Heart right ventricle (tissue), 16 donors: ENCODE data around the gene MESD. TPM values are rescaled to one million over a fixed set of nuclear protein-coding genes. Genes with fewer than 3 reads are reported as not detected.

Source experiments
- ATAC-seq, 8 donors: fragments of 200-7000 bp; cut with Tn5 transposase; one replicate each; pipeline ENCODE4 v1.9.1; 2020; ENCODE audit warnings: mild to moderate bottlenecking in 8 of 8, moderate library complexity in 8 of 8, moderate number of reproducible peaks in 1 of 8
- DNase-seq, 2 donors: peaks; one replicate each; pipeline ENCODE4 v3.0.0-alpha.2; 2020
- H3K27ac ChIP-seq, 10 donors: fragments of 200-600 bp; sonication (generic) in 2 of 10; one replicate each; pipeline versions ENCODE4 v1.5.0 to v1.8.0; 2020 to 2022; ENCODE audit warnings: mild to moderate bottlenecking in 3 of 10
- H3K27me3 ChIP-seq, 7 donors: fragments of 200-600 bp; one replicate each; pipeline ENCODE4 v1.8.0; 2021 to 2022; ENCODE audit warnings: mild to moderate bottlenecking in 2 of 7
- H3K36me3 ChIP-seq, 9 donors: fragments of 200-600 bp; sonication (generic) in 1 of 9; one replicate each; pipeline versions ENCODE4 v1.5.0 to v1.8.0; 2020 to 2022; ENCODE audit warnings: mild to moderate bottlenecking in 2 of 9
- H3K4me1 ChIP-seq, 9 donors: fragments of 200-600 bp; sonication (generic) in 1 of 9; one replicate each; pipeline versions ENCODE4 v1.5.0 to v1.8.0; 2020 to 2022; ENCODE audit warnings: mild to moderate bottlenecking in 4 of 9
- H3K4me3 ChIP-seq, 10 donors: fragments of 200-600 bp; sonication (generic) in 2 of 10; one replicate each; pipeline versions ENCODE4 v1.5.0 to v1.8.0; 2020 to 2022; ENCODE audit warnings: mild to moderate bottlenecking in 7 of 10, moderate library complexity in 2 of 10
- H3K9me3 ChIP-seq, 11 donors: fragments of 200-600 bp in 10 of 11; sonication (generic) in 2 of 11; one replicate each; pipeline versions ENCODE4 v1.5.0 to v1.8.0; 2013 to 2022; ENCODE audit warnings: mild to moderate bottlenecking in 2 of 11, control low read depth in 1 of 11, moderate library complexity in 1 of 11
- WGBS, 2 donors: extraction: QIAGEN DNeasy Blood & Tissue Kit; methylation state at CpG; one replicate each; pipeline ENCODE4 v1.1.7; 2013; ENCODE audit warnings: inconsistent platforms in 1 of 2; 5-methylcytosine and 5-hydroxymethylcytosine counted together
- intact Hi-C, 10 donors: fragments of 100-400 bp; cut with DNase I; formaldehyde crosslinking; loops; one replicate each; pipeline versions ENCODE4 v1.11.1 to v1.14.2; 2022
- polyA plus RNA-seq, 2 donors: library from polyadenylated mRNA; stranded (reverse); fragments of 200-250 nt; gene quantifications; one replicate each; pipeline ENCODE4 v1.2.3, GENCODE V29; 2013
- total RNA-seq, 10 donors: library from RNA; stranded (reverse); fragmentation: NEBNext Ultra II Directional in 3 of 10; extraction: Animal tissue kit (Norgen Biotek cat#: 25700) in 3 of 10; gene quantifications; one replicate each; pipeline versions ENCODE4 v1.2.1 to v1.2.4, GENCODE V29; 2021 to 2023
- TF ChIP-seq, protein P1 (sequence below), 9 donors: fragments of 200-600 bp; sonication (generic) in 2 of 9; IDR thresholded peaks; one replicate each; pipeline versions ENCODE4 v1.5.0 to v1.8.0; 2021 to 2022; ENCODE audit warnings: antibody characterized with exemption in 9 of 9, mild to moderate bottlenecking in 5 of 9, moderate library complexity in 1 of 9
- donor health status: Arrhythmogenic right ventricular cardiomyopathy.
- donor health status: ischemic (EF 13 %, LVEDD 7.1; RV severe dilation, severe dysfunction).
- donor health status: healthy with polysubstance abuse.
- donor health status: DM: no; HTN: yes; CAD: no.
- donor health status: DM: no; HTN: no; CAD: no.
- donor health status: ischemic (EF 25% LVEDD 6.9; RV normal size, moderate dysfunction).
- donor health status: ischemic (EF 25% LVEDD 5.7; RV mildly dilated, moderate dysfunction).
- donor health status: healthy.
- donor health status: DM: yes; HTN: yes; CAD: no.
- donor health status: Ischemic cardiomyopathy.
- donor health status: ischemic (EF 35%, LVEDD 5.7; RV mildly dilated, moderate dysfunction).
- donor health status: nonischemic (EF 11% LVEDD 7.7; RV severe dilation, severe dysfunction).
- donor health status: DM: yes; HTN: yes; CAD: no.
- donor health status: PGD.
- donor health status: ischemic (EF 29% LVEDD 5.4; RV normal size, mild dysfunction).
- donor health status: nonischemic (EF 23%, LVEDD 6.1; RV moderate dilation, normal function).

MESD gene
- total and polyA plus RNA-seq, 12 donors: 11.1 to 17.6 (median 14.7) TPM

- H3K4me1 ChIP-seq: peaks cover 0 to 22% (median 14%) of the 10 kb centered on the region in 9 donors
- DNase-seq (no peak), ATAC-seq (no peak)
- no peak overlapping the region for H3K27ac ChIP-seq
- intact Hi-C loops: no loop called here
- no peaks in the 10 kb centered on the region for H3K9me3 ChIP-seq
- H3K27me3 ChIP-seq: no peaks in the 10 kb centered on the region
- H3K36me3 ChIP-seq: peaks cover 0 to 4% (median 0%) of the 10 kb centered on the region in 9 donors
- 72 to 84% methylated on average over 4 of the region's 4 CpGs for WGBS, 2 donors
- H3K4me3 ChIP-seq: no peak overlapping the region
- TF ChIP-seq, protein P1, sequence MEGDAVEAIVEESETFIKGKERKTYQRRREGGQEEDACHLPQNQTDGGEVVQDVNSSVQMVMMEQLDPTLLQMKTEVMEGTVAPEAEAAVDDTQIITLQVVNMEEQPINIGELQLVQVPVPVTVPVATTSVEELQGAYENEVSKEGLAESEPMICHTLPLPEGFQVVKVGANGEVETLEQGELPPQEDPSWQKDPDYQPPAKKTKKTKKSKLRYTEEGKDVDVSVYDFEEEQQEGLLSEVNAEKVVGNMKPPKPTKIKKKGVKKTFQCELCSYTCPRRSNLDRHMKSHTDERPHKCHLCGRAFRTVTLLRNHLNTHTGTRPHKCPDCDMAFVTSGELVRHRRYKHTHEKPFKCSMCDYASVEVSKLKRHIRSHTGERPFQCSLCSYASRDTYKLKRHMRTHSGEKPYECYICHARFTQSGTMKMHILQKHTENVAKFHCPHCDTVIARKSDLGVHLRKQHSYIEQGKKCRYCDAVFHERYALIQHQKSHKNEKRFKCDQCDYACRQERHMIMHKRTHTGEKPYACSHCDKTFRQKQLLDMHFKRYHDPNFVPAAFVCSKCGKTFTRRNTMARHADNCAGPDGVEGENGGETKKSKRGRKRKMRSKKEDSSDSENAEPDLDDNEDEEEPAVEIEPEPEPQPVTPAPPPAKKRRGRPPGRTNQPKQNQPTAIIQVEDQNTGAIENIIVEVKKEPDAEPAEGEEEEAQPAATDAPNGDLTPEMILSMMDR (IDR thresholded peaks at IDR 0.05): no peak
Observed at GRCh38 chr15:80929689-80930088, 59.9 kb downstream of the MESD start.

DNA sequence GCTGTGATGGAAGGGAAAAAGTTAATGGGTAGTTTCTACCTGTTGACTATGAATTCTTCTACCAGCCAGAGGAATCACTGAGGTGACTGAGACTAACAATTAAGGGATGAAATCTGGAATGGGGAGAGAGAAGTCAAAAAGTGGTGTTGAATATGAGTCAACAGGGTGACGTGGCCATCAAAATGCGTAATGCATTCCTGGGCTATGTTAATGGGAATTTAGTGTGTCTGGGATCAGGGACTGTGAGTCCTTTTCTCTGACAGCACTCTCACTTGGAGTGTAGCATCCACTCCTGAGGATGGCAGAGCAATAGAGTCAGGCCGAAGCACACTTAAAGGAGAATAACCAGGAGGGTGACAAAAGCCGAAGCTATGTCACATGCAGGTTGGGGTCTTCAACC, 60.4 kb downstream of the MESD start:
- H3K9me3 ChIP-seq: no peaks in the 10 kb centered on the region
- 99% methylated on average over 4 of the region's 4 CpGs for WGBS, 2 donors
- no peaks in the 10 kb centered on the region for H3K27me3 ChIP-seq
- no peak overlapping the region for H3K4me3 ChIP-seq
- DNase-seq (no peak), ATAC-seq (no peak)
- H3K27ac ChIP-seq: no peak overlapping the region
- H3K4me1 ChIP-seq: peaks cover 0 to 18% (median 12%) of the 10 kb centered on the region in 9 donors
- TF ChIP-seq, protein P1 (IDR thresholded peaks at IDR 0.05): no peak
- intact Hi-C loops: no loop called here
- H3K36me3 ChIP-seq: peaks cover 0 to 4% (median 0%) of the 10 kb centered on the region in 9 donors

GRCh38 chr15:80926126-80926525, 63.5 kb downstream of the MESD start:
- no peak overlapping the region for H3K27ac ChIP-seq
- no peak overlapping the region for H3K4me3 ChIP-seq
- H3K27me3 ChIP-seq: no peaks in the 10 kb centered on the region
- intact Hi-C loops: no loop called here
- no peak for ATAC-seq
- no peaks in the 10 kb centered on the region for H3K9me3 ChIP-seq
- TF ChIP-seq, protein P1 (IDR thresholded peaks at IDR 0.05): no peak
- WGBS, 2 donors: 93 to 96% methylated on average over 3 of the region's 3 CpGs
- H3K4me1 ChIP-seq: no peaks in the 10 kb centered on the region
- no peak for DNase-seq
- peaks cover 0 to 6% (median 0%) of the 10 kb centered on the region in 9 donors for H3K36me3 ChIP-seq

GRCh38 chr15:80925597-80926059, 64.0 kb downstream of the MESD start:
- Histone ChIP-seq H3K4me1 (no peaks in the 10 kb centered on the region), H3K4me3 (no peak overlapping the region), H3K36me3 (peaks cover 0 to 6% (median 0%) of the 10 kb centered on the region in 9 donors), H3K27me3 (no peaks in the 10 kb centered on the region), H3K9me3 (no peaks in the 10 kb centered on the region), H3K27ac (no peak overlapping the region)
- intact Hi-C loops: loop anchor here in 1 of 10 donors (2.0 kb wide), 1 partner anchor 19 kb away; no protein-coding TSS in a partner anchor
- ATAC-seq: no peak
- WGBS, 2 donors: 96% methylated on average over 17 of the region's 17 CpGs
- TF ChIP-seq, protein P1 (IDR thresholded peaks at IDR 0.05): no peak
- DNase-seq: no peak
